Left lobe of liver (tissue), 2 donors: ENCODE results near the gene UMODL1. TPM values are rescaled to one million over a fixed set of nuclear protein-coding genes. Genes with fewer than 3 reads are reported as not detected.

ENCODE experiments used
- ATAC-seq: fragments of 200-7000 bp; cut with Tn5 transposase; one replicate; pipeline ENCODE4 v1.9.1; 2020; ENCODE audit warnings: mild to moderate bottlenecking, moderate library complexity
- DNase-seq: peaks from one replicate; pipeline ENCODE4 v3.0.0-alpha.2; 2020; ENCODE audit warnings: low spot score
- total RNA-seq: library from RNA; stranded (reverse); gene quantifications from one replicate; pipeline ENCODE4 v1.2.1, GENCODE V29; 2021
- donor health status: DM: no; HTN: no; CAD: no; lungs with moderate emphysema.
- donor health status: DM: no; HTN: yes; CAD: no.

Gene UMODL1
- total RNA-seq, 1 donor from 2014 or later, result 0.18 TPM

DNA sequence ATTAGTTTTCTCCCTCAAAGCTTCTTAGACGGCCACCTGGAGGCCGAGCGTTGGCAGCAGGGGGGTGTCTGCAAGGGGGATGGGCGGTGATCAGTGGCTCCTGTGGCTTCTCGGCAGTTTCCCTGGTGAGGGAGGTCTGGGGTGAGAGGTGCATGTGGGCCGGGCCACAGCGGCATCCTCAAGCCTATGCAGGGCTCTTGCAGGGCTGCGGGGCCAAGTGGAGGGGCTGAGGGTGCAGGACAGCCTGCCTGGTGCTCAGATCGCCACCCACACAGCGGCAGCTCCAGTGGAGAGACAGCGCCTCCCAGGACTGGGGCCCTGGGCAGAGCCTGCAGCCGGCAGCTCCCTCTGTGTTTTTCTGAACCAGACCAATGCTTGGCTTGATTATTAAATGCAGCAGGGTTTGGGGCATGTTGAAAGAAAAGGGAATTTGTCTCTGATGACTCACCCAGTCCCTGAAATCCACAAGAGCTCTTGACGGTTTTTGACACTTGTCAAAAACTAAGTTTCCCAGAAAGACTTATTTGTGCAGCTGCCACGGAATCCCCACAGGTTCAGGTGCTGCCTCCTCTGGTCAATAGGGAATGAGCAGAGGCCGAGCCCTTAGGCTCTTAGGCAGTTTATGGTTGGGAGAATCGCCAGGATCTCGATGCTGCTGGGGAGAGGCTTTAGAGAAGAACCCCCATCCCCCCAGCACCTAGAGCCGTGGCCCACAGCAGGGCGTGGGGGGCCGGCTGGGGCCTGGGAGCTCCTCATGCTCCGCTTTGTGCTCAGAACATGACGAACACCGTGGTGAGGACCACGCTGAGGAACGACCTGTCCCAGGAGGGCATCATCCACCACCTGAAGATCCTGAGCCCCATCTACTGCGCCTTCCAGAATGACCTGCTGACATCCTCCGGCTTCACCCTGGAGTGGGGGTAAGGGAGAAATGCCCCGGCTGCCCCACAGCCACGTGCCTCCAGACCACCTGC is 54.7 kb downstream of the UMODL1 start:
- no peak for DNase-seq
- ATAC-seq, result peak; percentile 41

DNA sequence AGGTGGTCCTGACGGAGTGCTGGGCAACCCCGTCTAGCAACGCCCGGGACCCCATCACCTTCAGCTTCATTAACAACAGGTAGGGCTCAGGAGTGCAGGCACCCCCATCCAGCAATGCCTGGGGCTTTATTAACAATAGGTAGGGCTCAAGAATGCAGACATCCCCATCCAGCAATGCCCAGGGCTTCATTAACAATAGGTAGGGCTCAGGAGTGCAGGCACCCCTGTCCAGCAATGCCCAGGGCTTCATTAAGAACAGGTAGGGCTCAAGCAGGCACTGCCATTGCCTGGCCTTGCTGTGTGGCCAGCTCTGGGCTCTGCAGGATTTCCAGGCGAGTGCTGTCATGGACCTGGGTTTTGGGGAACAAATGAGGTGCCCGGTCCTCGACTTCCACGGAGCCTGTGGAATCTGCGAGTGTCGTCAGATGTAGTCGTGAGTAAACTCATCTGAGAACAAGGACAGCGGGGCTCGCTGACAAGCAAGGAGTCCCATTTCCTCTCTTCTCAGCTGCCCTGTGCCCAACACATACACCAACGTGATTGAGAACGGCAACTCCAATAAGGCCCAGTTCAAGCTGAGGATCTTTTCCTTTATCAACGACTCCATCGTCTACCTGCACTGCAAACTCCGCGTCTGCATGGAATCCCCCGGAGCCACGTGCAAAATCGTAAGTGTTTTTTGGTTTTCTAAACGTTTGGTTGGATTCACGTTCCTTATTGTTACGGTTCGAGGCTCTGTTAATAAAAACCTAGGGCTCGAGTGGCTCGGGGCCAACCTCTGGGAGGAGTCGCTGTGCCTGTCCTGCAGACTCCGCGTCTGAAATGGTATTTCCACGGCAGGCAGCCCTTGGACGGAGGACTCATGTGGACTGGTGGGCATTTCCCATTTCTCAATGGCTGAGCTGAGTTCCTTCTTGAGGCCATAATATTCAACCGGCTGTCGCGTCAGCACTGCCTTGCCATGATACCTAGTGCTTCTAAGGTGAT is 56.3 kb downstream of the UMODL1 start:
- no peak for DNase-seq
- ATAC-seq, result no peak

DNA sequence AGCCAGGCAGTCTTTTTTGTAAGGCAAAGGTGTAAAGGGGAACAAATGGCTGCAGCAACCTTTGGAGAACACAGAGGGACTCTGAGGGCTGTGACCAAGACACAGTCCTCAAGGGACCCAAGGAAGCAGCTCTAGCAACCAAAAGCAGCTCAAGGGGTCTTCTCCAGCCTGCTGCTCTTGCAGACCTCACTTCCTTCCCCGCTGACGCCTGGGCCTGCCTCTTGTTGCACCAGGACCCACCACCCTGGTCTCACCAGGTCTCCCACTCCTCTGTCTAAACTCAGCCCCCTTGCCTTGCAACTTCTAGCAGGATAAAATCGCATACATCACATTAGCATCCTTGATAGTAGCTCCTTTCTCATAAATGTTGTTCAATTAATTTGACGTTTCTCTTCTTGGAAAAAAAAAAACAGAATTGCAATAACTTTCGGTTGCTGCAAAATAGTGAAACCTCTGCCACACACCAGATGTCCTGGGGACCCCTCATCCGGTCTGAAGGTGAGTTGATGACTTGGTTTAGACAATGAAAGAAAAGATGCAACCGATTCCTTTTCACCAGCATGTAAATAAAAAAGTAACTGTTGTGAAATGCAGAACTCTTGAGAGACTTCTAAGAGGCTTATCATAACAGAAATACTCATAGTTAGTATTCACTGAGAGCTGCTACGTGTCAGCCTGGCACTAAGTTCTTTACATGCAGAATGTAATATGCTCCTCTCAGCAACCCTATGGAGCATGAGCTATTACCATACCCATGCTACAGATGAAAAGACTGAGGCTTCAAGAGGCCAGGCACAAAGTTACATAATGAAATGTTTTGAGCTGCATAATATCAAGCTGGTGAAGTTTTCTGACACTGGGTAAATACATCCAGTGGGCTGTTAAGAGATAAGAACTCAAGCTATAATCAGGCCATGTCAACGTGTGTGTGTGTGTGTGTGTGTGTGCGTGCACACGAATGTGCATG is 58.5 kb downstream of the UMODL1 start:
- DNase-seq (no peak), ATAC-seq (no peak)

DNA sequence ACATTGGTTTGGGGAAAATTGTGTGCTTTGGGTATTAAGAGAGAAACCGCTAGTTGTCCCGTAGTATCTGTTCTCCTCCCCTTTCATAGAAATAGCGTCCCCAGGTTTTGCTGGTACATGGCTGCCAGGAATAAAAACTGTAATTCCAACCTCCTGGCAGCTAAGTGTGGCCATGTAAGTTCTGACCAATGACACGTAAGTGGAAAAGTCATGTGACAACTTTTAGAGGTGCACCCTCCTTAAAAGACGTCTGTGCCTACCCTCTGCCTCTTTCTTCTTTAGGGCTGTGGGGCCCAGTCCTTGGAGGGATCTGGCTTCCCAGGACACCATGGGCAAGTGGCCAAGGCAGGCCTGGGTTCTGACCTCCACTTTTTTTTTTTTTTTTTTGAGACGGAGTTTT is 59.3 kb downstream of the UMODL1 start:
- DNase-seq, result no peak
- no peak for ATAC-seq

DNA sequence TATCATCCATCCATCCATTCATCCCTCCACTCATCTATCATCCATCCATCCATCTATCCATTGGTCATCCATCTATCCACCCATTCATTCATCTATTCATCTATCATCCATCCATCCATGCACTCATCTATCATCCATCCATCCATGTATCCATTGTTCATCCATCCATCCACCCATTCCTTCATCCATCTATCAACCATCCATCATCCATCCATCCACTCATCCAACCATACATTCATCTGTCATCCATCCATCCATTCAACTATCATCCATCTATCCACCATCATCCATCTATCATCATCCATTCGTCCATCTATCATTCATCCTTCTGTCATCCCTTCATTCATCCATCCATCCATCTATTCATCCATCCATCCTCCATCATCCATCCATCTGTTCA is 61.1 kb downstream of the UMODL1 start:
- DNase-seq (no peak), ATAC-seq (no peak)

DNA sequence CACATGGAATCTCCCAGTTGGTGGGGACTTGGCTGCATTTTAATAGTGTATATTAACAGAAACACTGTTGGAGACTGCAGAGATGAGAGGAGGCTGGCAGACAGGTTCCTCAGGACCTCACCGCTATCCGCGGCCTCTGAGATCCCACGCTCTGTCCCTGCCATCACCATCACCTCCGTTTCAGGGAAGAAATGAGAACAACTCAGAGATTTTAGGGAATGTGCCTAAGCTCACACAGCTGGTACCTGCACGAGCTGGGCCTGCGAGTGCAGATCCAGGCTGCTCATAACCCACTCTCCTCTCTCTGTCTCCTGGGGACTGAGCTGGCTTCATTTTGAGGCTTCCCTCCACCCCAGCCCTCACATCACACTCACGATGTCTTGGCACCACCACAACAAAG is 62.0 kb downstream of the UMODL1 start:
- DNase-seq (no peak), ATAC-seq (no peak)

DNA sequence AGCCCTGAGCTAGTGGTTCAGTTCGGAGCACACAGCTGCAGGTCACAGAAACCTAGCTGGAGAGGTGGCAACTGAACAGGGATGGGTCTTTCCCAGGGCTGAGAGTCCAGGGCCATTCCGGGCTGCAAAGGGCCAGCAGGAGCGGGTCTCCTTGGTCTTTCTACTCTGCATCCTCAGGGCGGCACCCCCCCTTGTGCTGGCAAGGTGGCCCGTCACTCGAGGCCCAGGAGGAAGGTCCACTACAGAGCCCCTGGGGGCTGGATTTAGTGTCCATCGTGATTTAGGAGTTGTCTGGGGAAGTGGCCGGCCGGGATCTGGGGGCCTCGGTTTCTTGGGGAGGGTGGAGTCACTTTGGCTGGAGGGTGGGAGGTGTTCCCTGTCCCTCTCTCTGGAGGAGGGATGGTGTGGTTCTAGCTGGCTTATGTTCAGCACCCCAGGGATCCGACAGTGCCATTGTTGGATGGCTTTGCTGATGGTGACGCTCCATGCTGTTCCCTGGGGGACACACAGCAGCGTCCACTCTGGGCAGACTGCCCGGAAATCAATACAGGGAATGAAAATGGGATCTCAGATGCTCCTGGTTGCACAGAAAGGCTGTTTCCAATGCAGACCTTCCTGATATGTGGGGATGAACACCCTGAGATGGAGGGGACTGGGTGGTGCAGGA is 64.4 kb downstream of the UMODL1 start:
- ATAC-seq, result no peak
- no peak for DNase-seq

DNA sequence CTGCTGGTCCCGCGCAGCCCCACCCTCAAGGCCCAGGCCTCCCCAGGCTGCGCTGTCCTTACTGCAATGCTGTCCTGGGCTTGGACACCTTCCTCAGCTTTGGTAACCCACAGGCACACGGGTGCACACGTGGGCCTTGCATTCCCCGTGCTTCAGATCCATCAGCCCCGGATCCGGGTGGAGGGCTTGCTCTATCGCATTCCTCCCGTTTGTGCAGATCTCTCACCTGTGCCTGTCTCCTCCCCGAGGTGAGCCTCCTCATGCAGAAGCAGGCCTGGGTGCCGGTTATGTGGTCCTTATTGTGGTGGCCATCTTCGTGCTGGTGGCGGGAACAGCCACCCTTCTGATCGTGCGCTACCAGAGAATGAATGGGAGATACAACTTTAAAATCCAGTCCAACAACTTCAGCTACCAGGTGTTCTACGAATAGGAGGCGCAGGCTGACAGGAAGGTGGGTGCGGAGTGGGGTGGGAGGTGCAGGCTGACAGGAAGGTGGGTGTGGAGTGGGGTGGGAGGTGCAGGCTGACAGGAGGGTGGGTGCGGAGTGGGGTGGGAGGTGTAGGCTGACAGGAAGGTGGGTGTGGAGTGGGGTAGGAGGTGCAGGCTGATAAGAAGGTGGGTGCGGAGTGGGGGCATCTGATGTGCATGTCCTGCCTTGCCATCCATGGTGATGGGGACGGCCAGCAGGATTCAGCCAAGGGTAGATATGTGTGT is 66.2 kb downstream of the UMODL1 start:
- DNase-seq (no peak), ATAC-seq (no peak)

DNA sequence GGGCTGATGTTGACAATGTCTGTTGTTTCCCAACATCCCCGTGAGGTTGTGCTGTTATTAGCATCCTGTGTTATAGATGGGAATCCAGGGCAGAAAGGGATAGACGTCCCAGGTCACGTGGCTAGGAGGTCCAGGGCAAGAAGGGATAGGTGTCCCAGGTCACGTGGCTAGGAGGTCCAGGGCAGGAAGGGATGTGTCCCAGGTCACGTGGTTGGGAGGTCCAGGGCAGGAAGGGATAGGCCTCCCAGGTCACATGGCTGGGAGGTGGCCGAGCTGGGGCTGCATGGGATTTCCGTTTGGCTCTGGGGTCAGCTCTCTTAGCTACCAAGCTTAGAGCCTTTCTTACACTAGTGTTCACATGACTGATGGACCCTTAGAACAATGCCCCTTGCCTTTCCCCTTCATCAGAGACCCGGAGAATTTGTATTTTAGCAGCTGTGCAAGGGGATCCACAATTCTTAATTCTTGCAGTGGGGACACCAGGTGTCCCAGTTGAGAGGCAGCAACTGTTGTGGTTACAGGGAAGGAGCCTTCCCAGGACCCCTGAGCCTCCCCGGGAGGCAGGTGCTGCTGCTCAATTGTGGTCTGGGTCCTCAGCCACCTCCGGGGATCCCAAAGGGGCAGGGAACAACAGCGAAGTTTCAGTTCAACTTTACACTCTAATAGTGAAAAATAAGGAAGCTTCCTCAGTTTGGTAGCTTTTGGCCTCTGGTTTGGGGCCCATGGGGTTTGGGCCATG is 69.2 kb downstream of the UMODL1 start:
- ATAC-seq (no peak), DNase-seq (no peak)

DNA sequence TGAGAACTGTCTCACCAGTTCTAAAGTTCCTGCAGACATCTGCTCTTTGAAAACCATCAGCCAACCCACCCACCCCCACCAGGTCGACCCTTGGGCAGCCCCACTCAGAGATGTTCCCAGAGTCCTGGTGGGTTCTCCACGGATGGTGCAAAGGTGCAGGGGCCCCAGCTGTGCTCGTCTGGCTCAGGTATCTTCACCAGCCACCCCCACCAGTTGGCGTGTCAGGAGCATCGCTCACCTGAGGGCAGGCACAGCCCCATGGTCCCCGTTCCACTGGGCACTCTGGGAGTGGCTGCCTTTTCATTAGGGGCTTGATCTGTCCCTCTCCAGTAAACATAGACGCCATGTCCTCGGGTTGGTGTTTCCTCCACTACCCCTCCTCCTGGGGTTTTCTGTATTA is 70.5 kb downstream of the UMODL1 start:
- no peak for DNase-seq
- no peak for ATAC-seq

DNA sequence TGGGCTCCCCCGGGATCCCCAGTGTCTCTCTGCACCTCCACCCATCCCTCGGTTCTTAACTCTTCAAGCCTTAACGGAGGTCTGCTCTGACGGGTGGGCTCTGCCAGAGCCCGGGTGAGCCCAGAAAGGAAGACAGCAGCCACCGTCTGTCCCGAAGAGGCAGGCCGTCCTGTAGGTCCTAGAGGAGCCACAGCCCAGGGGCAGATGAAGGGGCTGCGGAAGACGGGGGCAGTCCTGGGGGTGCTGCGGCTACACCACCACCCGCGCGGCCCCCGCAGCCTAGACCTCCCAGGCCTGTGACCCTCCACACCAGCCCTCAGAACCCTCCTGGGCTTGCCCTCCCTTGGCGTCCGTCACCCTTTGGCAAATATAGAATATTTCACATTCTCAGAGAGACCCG is 71.0 kb downstream of the UMODL1 start:
- ATAC-seq (no peak), DNase-seq (no peak)

DNA sequence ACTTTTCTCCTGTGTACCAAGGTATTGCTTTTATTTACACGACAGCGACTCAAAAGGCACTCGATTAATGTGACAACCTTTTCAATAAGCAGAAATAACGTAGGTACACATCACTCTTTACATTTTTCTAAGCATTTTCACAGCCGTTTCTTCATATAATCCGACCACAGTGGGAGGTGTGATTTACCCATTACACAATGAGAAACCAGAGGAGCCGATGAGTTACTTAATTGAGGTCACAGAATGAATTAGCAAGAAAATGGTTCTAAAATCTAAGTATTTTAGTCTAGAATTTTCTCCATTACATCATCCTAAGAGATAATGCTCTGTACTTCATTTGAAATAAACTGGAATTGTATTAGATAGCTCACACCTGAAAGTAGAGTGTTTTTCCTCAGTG is 71.5 kb downstream of the UMODL1 start:
- ATAC-seq (no peak), DNase-seq (no peak)

DNA sequence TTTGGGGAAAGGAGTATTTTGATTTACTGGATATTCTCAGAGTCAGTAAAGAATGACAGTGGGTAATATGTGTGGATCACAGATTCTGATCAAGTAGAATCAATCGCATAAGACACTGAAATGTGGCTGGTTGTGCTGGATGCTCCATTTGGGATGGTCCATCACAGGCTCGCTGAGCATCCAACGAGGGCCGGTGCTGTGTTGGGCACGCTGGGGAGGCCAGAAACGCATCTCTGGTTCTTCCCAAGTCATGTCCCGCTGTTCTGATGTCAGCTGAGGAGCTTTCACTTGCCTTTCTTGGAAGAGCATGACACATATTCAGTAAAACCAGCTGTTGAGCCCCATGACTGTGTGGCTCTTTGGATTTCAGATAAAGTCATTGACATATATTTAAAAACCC is 72.0 kb downstream of the UMODL1 start:
- DNase-seq, result no peak

DNA sequence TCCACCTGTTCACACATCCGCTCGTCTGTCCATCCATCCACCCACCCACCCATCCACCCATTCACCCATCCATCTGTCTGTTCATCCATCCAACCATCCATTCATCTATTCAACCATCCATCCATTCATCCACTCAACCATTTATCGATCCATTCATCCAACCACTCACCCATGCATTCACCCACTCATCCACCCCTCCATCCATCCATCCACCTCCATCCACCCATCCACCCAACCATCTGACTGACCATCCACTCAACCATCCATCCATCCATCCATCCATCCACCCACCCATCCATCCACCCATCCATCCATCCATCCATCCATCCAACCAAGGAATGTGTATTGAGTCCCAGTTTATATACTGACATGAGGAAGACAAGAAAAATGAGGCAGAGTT is 73.1 kb downstream of the UMODL1 start:
- DNase-seq, result no peak
- ATAC-seq, result no peak

More for the DNA sequence above, 72.0 kb downstream of the UMODL1 start:
- ATAC-seq, result no peak

DNA sequence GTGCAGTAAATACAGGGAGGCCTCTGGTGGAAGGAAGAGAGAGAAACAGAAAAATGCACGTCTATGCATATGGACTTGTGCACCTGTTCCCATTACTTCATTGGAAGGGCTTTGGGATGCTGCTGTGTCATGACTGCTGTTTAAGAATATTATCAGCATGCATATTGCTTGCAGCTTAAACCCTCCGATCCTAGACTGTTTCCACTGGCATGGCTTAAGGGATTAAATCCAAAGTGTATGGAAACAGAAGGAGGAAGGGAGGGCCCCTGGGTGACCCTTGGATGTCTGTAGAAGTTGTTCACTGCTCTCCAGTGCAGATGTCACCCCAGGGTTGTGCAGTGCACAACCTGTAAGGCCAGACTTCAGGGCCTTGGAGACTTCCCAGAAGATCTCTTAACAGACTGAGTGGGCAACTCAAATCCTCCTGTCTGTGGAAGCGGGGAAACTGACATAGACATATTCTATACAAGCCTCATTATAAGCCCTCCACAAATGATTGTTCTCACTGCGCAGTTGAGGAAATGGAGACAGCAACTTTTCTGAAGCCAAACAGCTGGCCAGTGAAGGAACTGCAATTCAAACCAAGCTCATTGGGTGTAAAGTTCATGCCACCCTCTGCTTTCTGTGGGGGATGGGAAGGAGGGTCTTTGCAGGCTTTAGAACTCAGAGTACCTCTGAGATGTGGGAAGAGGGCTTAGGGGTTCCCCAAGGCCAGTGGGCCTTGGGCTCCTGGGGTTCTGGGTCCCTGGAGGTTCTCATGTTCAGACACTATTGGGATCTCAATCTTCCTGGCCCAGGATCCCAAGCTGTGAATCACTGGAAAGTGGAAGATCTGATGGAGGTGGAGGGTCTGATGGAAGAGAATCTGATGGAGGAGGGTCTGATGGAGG is 73.8 kb downstream of the UMODL1 start:
- ATAC-seq, result no peak

DNA sequence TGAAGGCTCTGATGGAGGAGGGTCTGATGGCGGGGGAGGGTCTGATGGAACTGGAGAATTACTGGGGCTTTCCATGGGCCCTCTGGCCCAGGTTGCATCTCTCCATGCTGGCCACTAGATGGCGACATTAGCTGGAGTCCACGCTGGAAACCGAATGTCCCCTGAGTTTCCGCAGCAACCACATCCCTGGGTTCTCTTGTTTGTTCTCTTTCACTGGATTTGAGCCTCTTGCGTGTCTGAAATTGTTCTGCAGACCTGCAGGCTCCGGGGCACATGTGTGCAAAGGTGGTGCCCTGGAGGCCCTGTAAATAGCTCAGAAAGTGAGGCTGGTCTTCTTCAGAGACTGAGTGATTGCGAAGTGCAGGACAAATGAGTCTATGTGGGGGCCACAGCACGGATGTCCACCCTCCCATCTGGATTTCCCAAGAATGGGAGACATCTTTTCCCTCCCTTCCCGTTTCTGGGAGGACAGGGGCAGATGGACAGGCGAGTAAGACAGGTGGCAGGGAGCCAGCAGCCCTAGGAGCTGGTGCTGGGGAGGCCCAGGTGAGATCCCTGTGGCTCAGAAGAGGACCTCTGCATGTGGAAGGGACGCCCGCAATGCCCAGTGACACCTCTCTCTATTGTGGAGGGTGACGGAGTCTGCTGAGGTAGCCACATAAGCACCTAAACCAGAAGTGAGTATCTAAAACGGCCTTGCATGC is 74.6 kb downstream of the UMODL1 start:
- peak; percentile 95 for ATAC-seq

More for the DNA sequence above, 73.8 kb downstream of the UMODL1 start:
- DNase-seq, result no peak

DNA sequence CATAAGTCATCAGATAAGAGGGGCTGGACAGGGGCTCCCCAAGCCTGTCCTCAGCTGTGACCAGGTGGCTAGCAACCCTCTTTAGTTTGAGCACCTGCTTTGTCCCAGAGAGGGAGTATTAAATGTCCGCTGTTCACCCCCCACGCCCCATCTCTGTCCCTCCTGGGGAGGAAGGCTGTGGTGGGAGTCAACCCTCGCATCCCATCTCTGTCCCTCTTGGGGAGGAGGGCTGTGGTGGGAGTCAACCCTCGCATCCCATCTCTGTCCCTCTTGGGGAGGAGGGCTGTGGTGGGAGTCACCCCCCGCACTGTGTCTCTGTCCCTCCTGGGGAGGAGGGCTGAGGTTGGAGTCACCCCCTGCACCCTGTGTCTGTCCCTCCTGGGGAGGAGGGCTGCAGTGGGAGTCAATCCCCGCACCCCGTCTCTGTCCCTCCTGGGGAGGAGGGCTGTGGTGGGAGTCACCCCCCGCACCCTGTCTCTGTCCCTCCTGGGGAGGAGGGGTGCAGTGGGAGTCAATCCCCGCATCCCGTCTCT is 75.2 kb downstream of the UMODL1 start:
- ATAC-seq, result no peak
- no peak for DNase-seq

More for the DNA sequence above, 74.6 kb downstream of the UMODL1 start:
- DNase-seq, result peak; percentile 63
